ENCODE data around the gene KCNAB2. TPM values are rescaled to one million over a fixed set of nuclear protein-coding genes. Genes with fewer than 3 reads are reported as not detected.

Gene KCNAB2
- total RNA-seq, 1 experiment from 2014 or later, result 4.7 TPM

DNA sequence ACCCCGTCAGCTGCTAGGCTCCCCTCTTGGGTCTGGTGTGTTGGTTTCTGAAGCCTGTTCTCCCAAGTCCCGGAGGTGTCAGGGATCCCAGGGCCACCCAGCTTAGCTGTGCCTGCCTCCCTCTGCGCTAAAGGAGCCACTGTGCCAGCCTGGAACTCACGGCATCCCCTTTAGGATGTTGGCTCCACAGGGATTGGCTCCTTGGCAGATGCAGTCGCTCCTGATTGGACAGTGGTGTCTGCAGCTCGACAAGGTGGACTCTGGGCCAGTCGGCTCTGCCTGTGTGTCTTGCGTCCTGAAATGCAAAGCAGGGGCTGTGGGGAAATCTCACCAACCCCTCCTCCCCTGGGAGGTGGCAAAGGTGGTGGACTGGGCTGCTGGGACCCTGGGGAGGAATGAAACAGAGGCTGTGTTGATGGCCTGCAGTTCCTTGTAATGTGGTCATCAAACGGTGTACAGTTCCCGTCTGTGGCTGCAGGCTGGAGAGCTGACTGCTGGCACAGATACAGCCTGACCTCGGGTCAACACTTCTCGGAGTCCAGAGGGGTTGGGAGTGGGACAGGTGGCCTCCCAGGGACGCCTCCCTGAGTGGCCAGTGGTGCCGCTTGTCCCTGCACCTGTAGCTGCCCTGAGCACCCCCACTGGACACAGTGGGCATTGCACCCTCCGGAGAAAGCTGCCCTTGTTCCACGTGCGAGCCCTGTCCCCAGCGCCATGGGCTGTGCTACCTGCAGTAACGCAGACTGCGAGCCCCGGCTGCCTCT is 11.5 kb upstream of the KCNAB2 start:
- peaks cover 60% of the 10 kb centered on the region for H3K27me3 Mint-ChIP-seq (ENCODE audit: unreplicated experiment)
- DNase-seq, result peak; percentile 78
- no peaks in the 10 kb centered on the region for H3K36me3 Mint-ChIP-seq (ENCODE audit: insufficient read depth, unreplicated experiment)
- CTCF ChIA-PET, result interaction anchor here (0.8 to 0.9 kb wide), 2 partner anchors 42 to 211 kb away, joined by 3 read pairs; partner anchors contain the start of gene NPHP4
- H3K9me3 Mint-ChIP-seq (ENCODE audit: low read depth, unreplicated experiment), result no peaks in the 10 kb centered on the region
- TF ChIP-seq, protein P1, sequence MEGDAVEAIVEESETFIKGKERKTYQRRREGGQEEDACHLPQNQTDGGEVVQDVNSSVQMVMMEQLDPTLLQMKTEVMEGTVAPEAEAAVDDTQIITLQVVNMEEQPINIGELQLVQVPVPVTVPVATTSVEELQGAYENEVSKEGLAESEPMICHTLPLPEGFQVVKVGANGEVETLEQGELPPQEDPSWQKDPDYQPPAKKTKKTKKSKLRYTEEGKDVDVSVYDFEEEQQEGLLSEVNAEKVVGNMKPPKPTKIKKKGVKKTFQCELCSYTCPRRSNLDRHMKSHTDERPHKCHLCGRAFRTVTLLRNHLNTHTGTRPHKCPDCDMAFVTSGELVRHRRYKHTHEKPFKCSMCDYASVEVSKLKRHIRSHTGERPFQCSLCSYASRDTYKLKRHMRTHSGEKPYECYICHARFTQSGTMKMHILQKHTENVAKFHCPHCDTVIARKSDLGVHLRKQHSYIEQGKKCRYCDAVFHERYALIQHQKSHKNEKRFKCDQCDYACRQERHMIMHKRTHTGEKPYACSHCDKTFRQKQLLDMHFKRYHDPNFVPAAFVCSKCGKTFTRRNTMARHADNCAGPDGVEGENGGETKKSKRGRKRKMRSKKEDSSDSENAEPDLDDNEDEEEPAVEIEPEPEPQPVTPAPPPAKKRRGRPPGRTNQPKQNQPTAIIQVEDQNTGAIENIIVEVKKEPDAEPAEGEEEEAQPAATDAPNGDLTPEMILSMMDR (IDR thresholded peaks at IDR 0.05; ENCODE audit: unreplicated experiment), result peak; percentile 66
- H3K4me3 Mint-ChIP-seq (ENCODE audit: low read depth, unreplicated experiment), result no peak overlapping the region
- no peaks in the 10 kb centered on the region for H3K4me1 Mint-ChIP-seq (ENCODE audit: low read depth, unreplicated experiment)
- BruUV-seq (replicated peaks), result no TSS peak
- intact Hi-C loops (cut with micrococcal nuclease; ENCODE audit: unreplicated experiment), result no loop called here
- no peak overlapping the region for H3K27ac Mint-ChIP-seq (ENCODE audit: unreplicated experiment)

DNA sequence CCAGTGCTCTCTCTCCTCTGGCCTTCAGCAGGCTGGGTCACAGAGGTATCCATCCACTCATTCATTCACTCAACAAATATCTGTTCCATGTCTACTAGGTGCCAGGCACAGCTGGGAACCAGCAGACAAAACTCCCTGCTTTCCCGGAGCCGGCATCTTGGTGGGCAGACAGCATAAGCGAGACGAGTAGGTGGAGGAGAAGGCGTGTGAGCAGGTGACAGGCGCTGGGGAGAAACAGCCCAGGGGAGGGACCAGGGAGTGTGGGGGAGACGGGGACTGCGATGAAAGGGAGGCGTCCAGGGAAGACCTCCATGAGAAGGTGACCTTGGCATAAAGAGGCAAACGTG is 11.0 kb upstream of the KCNAB2 start:
- TF ChIP-seq, protein P1 (IDR thresholded peaks at IDR 0.05; ENCODE audit: unreplicated experiment), result no peak
- CTCF ChIA-PET, result interaction anchor here (0.8 to 0.9 kb wide), 2 partner anchors 42 to 210 kb away, joined by 3 read pairs; partner anchors contain the start of gene NPHP4
- intact Hi-C loops (cut with micrococcal nuclease; ENCODE audit: unreplicated experiment), result no loop called here
- Mint-ChIP-seq H3K4me3 (ENCODE audit: low read depth, unreplicated experiment) (no peak overlapping the region), H3K27me3 (ENCODE audit: unreplicated experiment) (peaks cover 66% of the 10 kb centered on the region), H3K4me1 (ENCODE audit: low read depth, unreplicated experiment) (no peaks in the 10 kb centered on the region), H3K27ac (ENCODE audit: unreplicated experiment) (no peak overlapping the region), H3K36me3 (ENCODE audit: insufficient read depth, unreplicated experiment) (no peaks in the 10 kb centered on the region), H3K9me3 (ENCODE audit: low read depth, unreplicated experiment) (no peaks in the 10 kb centered on the region)
- DNase-seq, result no peak
- BruUV-seq (replicated peaks), result no TSS peak

DNA sequence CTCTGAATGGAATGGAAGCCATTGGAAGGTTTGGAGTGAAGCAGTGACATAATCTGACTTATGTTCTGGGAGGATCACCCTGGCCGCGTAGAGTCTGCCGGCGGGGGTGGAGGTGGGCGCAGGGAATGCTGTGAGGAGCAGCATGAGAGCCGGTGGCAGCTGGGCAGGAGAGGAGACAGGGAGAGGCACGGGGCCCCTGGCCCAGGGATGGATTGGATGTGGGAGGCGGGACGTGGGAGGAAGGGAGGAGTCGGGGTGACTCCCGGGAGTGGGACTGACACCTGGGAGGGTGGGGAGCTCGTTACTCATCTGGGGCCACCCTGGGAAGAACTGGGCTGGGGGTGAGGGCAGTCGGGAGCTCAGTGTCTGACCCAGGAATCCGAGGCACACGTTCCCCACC is 10.4 kb upstream of the KCNAB2 start:
- Mint-ChIP-seq H3K36me3 (ENCODE audit: insufficient read depth, unreplicated experiment) (no peaks in the 10 kb centered on the region), H3K27me3 (ENCODE audit: unreplicated experiment) (peaks cover 62% of the 10 kb centered on the region), H3K9me3 (ENCODE audit: low read depth, unreplicated experiment) (no peaks in the 10 kb centered on the region), H3K4me1 (ENCODE audit: low read depth, unreplicated experiment) (no peaks in the 10 kb centered on the region), H3K27ac (ENCODE audit: unreplicated experiment) (no peak overlapping the region), H3K4me3 (ENCODE audit: low read depth, unreplicated experiment) (no peak overlapping the region)
- DNase-seq, result no peak
- TF ChIP-seq, protein P1 (IDR thresholded peaks at IDR 0.05; ENCODE audit: unreplicated experiment), result no peak
- CTCF ChIA-PET, result interaction anchor here (0.6 kb wide), 1 partner anchor 604 kb away, joined by 3 read pairs; no protein-coding TSS in a partner anchor
- intact Hi-C loops (cut with micrococcal nuclease; ENCODE audit: unreplicated experiment), result no loop called here
- BruUV-seq (replicated peaks), result no TSS peak

DNA sequence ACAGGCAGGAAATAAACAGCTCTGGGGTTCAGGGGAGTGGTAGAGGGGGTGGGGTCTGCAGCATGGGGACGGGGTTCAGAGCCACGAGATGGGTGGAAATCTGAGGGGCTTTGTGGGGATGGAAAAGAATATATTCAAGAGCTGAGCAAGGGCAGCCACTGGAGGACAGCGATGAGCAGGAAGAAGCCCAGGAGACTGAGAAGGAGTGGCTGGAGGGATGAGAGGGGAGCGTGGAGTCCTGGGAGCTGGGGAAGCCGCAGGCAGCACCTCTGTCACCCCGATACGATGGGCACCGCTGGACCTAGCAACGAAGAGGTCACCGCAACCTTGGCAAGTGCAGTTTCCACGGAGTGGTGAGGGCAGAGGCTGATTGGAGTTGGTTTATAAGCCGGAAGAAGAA is 10.0 kb upstream of the KCNAB2 start:
- H3K4me1 Mint-ChIP-seq (ENCODE audit: low read depth, unreplicated experiment), result no peaks in the 10 kb centered on the region
- H3K9me3 Mint-ChIP-seq (ENCODE audit: low read depth, unreplicated experiment), result no peaks in the 10 kb centered on the region
- no TSS peak for BruUV-seq (replicated peaks)
- intact Hi-C loops (cut with micrococcal nuclease; ENCODE audit: unreplicated experiment), result no loop called here
- no peaks in the 10 kb centered on the region for H3K36me3 Mint-ChIP-seq (ENCODE audit: insufficient read depth, unreplicated experiment)
- H3K4me3 Mint-ChIP-seq (ENCODE audit: low read depth, unreplicated experiment), result no peak overlapping the region
- H3K27ac Mint-ChIP-seq (ENCODE audit: unreplicated experiment), result no peak overlapping the region
- CTCF ChIA-PET, result interaction anchor here (0.6 kb wide), 1 partner anchor 605 kb away, joined by 3 read pairs; no protein-coding TSS in a partner anchor
- H3K27me3 Mint-ChIP-seq (ENCODE audit: unreplicated experiment), result peaks cover 58% of the 10 kb centered on the region
- TF ChIP-seq, protein P1 (IDR thresholded peaks at IDR 0.05; ENCODE audit: unreplicated experiment), result no peak
- DNase-seq, result no peak
